Endodermal cell (in vitro differentiated cells): ENCODE measurements around the gene NDUFA13. TPM values are rescaled to one million over a fixed set of nuclear protein-coding genes. Genes with fewer than 3 reads are reported as not detected.
A peak's percentile ranks its signal among the peaks of the same experiment; 100 is the strongest.

ENCODE experiments used
- DNase-seq: peaks from one replicate; pipeline ENCODE4 v3.0.0-alpha.2; 2017
- H3K27ac ChIP-seq: 2 replicates; pipeline ENCODE4 v1.5.1; 2013; ENCODE audit warnings: mild to moderate bottlenecking, low read depth, low read length, moderate library complexity
- H3K27me3 ChIP-seq: 2 replicates; pipeline ENCODE4 v1.6.1; 2013; ENCODE audit warnings: mild to moderate bottlenecking, low read length, moderate library complexity; ENCODE audit not compliant: insufficient read depth, control insufficient read depth, poor library complexity, severe bottlenecking
- H3K36me3 ChIP-seq: 2 replicates; pipeline ENCODE4 v1.7.0; 2013; ENCODE audit warnings: mild to moderate bottlenecking, low read length, moderate library complexity; ENCODE audit not compliant: control insufficient read depth, insufficient read depth
- H3K4me1 ChIP-seq: one replicate; pipeline ENCODE4 v1.7.0; 2013; ENCODE audit warnings: low read length; ENCODE audit not compliant: control insufficient read depth, insufficient read depth
- H3K4me3 ChIP-seq: 2 replicates; pipeline ENCODE4 v1.5.1; 2013; ENCODE audit warnings: mild to moderate bottlenecking, low read length, moderate library complexity
- H3K9ac ChIP-seq: 2 replicates; pipeline ENCODE4 v1.6.1; 2013; ENCODE audit warnings: mild to moderate bottlenecking, low read length, moderate library complexity; ENCODE audit not compliant: poor library complexity, severe bottlenecking; ENCODE audit errors: extremely low read depth
- H3K9me3 ChIP-seq: 2 replicates; pipeline ENCODE4 v1.6.1; 2013; ENCODE audit warnings: mild to moderate bottlenecking, low read length, moderate library complexity; ENCODE audit not compliant: control insufficient read depth
- H3K27ac Mint-ChIP-seq: 2 replicates; pipeline ENCODE4 v1.8.0; 2020; ENCODE audit warnings: mixed read lengths
- H3K27me3 Mint-ChIP-seq: 2 replicates; pipeline ENCODE4 v1.8.0; 2021; ENCODE audit warnings: mild to moderate bottlenecking, mixed read lengths; ENCODE audit not compliant: insufficient read depth
- H3K36me3 Mint-ChIP-seq: 2 replicates; pipeline ENCODE4 v1.8.0; 2020; ENCODE audit warnings: low read depth, mixed read lengths
- H3K4me1 Mint-ChIP-seq: 2 replicates; pipeline ENCODE4 v1.8.0; 2020; ENCODE audit warnings: mixed read lengths
- H3K4me3 Mint-ChIP-seq: 2 replicates; pipeline ENCODE4 v1.8.0; 2020; ENCODE audit warnings: mild to moderate bottlenecking, moderate library complexity, mixed read lengths
- H3K9me3 Mint-ChIP-seq: 2 replicates; pipeline ENCODE4 v1.8.0; 2020; ENCODE audit warnings: mild to moderate bottlenecking, mixed read lengths
- WGBS, 2 experiments: methylation state at CpG; one replicate each; pipeline versions ENCODE4 v1.1.5 to v1.1.7; 2013; ENCODE audit warnings: missing lambda C conversion rate in 2 of 2, mixed read lengths in 1 of 2; ENCODE audit not compliant: insufficient coverage in 1 of 2, insufficient read length in 1 of 2; 5-methylcytosine and 5-hydroxymethylcytosine counted together
- total RNA-seq, 2 donors: library from RNA; stranded (reverse); fragmentation: NEBNext Ultra II Directional in 1 of 2; extraction: Animal tissue kit (Norgen Biotek cat#: 25700) in 1 of 2; gene quantifications; 2 replicates in 1 of 2; 3 replicates in 1 of 2; pipeline ENCODE4 v1.2.1, GENCODE V29; 2021
- TF ChIP-seq, protein P1 (sequence below): fragments of 200-600 bp; sonication (generic); conservative IDR thresholded peaks from 2 replicates; pipeline ENCODE4 v1.5.0; 2021; ENCODE audit warnings: antibody characterized with exemption, mild to moderate bottlenecking

NDUFA13 gene
- total RNA-seq, 2 donors from 2014 or later = 408 to 446 TPM

DNA sequence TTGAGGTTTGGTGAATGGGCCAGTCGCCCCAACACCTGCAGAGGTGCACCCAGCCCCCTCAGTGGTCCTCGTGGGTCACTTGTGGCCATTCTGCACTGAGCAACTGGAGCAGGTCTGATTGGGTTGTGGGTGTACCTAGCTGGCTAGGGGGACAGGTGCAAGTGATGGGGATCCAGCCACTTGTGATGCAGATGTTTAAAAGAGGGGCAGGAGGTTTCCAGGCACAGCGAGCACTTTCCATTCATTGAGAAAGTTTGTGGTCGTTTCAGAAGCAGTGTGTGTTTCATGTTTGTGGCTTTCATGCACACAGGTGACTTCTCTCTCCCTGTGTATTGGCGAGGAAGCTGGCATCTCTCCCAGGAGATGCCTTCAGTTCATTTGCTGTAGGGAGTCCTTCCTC, 35.3 kb upstream of the NDUFA13 start:
- Histone ChIP-seq H3K9me3 (no peaks in the 10 kb centered on the region), H3K27ac (no peak overlapping the region), H3K27me3 (no peaks in the 10 kb centered on the region), H3K9ac (no peak overlapping the region), H3K36me3 (peaks cover 50% of the 10 kb centered on the region), H3K4me3 (no peak overlapping the region), H3K4me1 (no peaks in the 10 kb centered on the region)
- Mint-ChIP-seq H3K36me3 (peaks cover 24% of the 10 kb centered on the region), H3K9me3 (no peaks in the 10 kb centered on the region), H3K27me3 (no peaks in the 10 kb centered on the region), H3K4me1 (peaks cover 12% of the 10 kb centered on the region), H3K27ac (no peak overlapping the region), H3K4me3 (no peak overlapping the region)
- no peak for DNase-seq
- TF ChIP-seq, protein P1, sequence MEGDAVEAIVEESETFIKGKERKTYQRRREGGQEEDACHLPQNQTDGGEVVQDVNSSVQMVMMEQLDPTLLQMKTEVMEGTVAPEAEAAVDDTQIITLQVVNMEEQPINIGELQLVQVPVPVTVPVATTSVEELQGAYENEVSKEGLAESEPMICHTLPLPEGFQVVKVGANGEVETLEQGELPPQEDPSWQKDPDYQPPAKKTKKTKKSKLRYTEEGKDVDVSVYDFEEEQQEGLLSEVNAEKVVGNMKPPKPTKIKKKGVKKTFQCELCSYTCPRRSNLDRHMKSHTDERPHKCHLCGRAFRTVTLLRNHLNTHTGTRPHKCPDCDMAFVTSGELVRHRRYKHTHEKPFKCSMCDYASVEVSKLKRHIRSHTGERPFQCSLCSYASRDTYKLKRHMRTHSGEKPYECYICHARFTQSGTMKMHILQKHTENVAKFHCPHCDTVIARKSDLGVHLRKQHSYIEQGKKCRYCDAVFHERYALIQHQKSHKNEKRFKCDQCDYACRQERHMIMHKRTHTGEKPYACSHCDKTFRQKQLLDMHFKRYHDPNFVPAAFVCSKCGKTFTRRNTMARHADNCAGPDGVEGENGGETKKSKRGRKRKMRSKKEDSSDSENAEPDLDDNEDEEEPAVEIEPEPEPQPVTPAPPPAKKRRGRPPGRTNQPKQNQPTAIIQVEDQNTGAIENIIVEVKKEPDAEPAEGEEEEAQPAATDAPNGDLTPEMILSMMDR = no peak
- WGBS, 2 experiments = 92 to 94% methylated on average over 2 to 5 of the region's 5 CpGs

- no peak for DNase-seq
- Histone ChIP-seq H3K4me1 (peaks cover 4% of the 10 kb centered on the region), H3K9ac (no peak overlapping the region), H3K36me3 (peaks cover 36% of the 10 kb centered on the region), H3K4me3 (no peak overlapping the region), H3K27me3 (no peaks in the 10 kb centered on the region), H3K9me3 (no peaks in the 10 kb centered on the region), H3K27ac (peak overlapping the region; percentile 68)
- Mint-ChIP-seq H3K9me3 (no peaks in the 10 kb centered on the region), H3K36me3 (peaks cover 21% of the 10 kb centered on the region), H3K27me3 (no peaks in the 10 kb centered on the region), H3K4me1 (peaks cover 16% of the 10 kb centered on the region), H3K27ac (peak overlapping the region; percentile 37), H3K4me3 (no peak overlapping the region)
- TF ChIP-seq, protein P1 = no peak
- WGBS, 2 experiments = 94 to 96% methylated on average over 9 to 19 of the region's 19 CpGs
These were observed 33.0 kb upstream of the NDUFA13 start for GRCh38 chr19:19482809-19483596.

- Histone ChIP-seq H3K9ac (no peak overlapping the region), H3K36me3 (peaks cover 32% of the 10 kb centered on the region), H3K27ac (peak overlapping the region; percentile 63), H3K4me1 (peaks cover 13% of the 10 kb centered on the region), H3K4me3 (no peak overlapping the region), H3K27me3 (no peaks in the 10 kb centered on the region), H3K9me3 (no peaks in the 10 kb centered on the region)
- Mint-ChIP-seq H3K9me3 (no peaks in the 10 kb centered on the region), H3K36me3 (peaks cover 16% of the 10 kb centered on the region), H3K4me3 (no peak overlapping the region), H3K4me1 (peaks cover 39% of the 10 kb centered on the region), H3K27me3 (no peaks in the 10 kb centered on the region), H3K27ac (peak overlapping the region; percentile 61)
- WGBS, 2 experiments = 93 to 95% methylated on average over 10 to 15 of the region's 15 CpGs
- DNase-seq = no peak
- TF ChIP-seq, protein P1 = no peak
These were observed 30.6 kb upstream of the NDUFA13 start for GRCh38 chr19:19485161-19485997.
